DMS 273 treated with DMSO at 0.1 percent for 48 hours (cell line): ENCODE results near the gene PAK5.

Experiments
- DNase-seq: peaks from one replicate; lab custom pipeline; 2025; lab: John Stamatoyannopoulos, UW

Gene PAK5

GRCh38 chr20:9517297-9518162 lies 321.3 kb downstream of the PAK5 start:
- no peak for DNase-seq

DNA sequence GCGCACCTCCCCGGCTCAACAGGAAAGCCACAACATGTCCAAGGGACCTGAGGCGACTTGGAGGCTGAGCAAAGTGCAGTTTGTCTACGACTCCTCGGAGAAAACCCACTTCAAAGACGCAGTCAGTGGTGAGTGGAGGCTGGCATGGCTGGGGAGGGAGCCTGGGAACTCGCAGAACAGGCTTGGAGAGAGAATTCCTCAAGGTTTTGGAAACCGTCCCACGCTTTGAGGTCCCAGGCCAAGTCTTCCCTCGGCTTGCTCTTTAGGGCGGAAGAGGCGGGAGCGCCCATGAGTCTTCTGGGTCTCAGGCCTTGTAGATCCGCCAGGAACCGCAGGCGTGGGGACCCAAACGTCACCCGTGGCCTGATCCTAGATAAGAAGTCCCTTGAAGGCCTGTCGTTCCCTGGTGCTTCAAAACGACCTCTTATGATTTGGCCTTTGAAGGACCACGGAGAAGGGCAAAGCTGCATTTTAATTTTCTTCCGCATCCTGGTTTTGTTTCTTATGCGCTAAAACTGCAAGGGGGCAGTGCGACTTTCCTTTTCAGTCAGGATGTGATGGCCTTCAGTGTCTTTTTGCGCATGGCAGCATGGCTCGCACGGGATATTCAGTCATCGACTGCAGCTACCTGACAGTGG lies 322.5 kb downstream of the PAK5 start:
- DNase-seq = no peak

DNA sequence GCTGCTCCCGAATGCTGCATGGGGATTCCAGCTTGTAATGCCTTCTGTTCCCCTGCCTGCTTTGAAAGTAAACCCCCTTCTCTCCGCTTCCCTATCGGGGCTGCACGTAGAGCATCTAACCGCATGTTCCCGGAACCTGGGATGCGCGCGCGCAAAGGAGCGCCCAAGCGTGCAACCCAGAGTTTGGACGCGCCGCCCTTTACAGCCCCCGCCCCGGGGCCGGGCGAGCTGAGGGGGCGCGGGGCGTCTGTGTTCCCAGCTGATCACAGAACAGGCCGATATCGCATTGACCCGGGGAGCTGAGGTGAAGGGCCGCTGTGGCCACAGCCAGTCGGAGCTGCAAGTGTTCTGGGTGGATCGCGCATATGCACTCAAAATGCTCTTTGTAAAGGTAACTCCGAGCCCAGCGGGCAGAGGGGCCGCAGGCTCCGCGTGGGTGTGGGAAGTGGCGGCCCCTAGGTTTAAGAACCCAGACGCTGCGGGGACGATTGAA lies 323.1 kb downstream of the PAK5 start:
- DNase-seq = no peak

DNA sequence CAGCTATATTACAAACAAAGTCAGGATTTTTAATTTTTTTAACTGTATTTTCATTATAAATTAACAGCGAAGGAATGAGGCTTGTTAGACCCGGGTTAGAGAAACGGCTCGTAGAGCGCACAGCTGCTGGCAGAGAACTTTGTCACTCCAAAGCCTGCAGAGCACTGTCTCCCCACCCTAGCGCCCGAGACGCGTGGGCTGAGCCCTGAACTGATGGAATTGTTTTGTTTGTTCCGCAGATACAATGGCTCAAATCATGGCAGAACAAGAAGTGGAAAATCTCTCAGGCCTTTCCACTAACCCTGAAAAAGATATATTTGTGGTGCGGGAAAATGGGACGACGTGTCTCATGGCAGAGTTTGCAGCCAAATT lies 323.7 kb downstream of the PAK5 start:
- DNase-seq = no peak

GRCh38 chr20:9514461-9515213 lies 324.2 kb downstream of the PAK5 start, which contains the start of gene LAMP5:
Gene LAMP5, plus strand, starts transcription at chr20:9514590. Its CDS starts 263 bp downstream, at chr20:9514853.
- DNase-seq = no peak

GRCh38 chr20:9514072-9514460 lies 324.8 kb downstream of the PAK5 start:
- no peak for DNase-seq

DNA sequence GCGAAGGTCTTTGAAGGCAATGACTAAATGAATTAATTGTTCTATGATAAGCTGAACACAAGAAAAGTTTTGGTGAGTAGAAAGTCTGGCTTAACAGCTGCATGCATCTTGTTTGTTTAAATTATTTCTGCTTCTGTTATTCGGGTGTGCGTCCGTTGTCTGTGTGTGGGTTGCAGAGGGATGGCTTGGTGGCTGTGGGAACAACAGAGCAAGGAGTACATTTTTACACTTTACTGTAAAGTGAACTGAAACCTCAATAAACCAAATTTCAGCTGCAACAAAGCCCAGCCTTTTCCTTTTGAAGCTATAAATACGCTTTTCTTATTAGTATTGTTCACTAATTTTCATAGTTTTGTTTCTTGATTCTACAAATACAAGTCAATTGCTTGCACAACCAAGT lies 328.0 kb downstream of the PAK5 start:
- DNase-seq = no peak

GRCh38 chr20:9509246-9509645 lies 329.6 kb downstream of the PAK5 start:
- DNase-seq = no peak

DNA sequence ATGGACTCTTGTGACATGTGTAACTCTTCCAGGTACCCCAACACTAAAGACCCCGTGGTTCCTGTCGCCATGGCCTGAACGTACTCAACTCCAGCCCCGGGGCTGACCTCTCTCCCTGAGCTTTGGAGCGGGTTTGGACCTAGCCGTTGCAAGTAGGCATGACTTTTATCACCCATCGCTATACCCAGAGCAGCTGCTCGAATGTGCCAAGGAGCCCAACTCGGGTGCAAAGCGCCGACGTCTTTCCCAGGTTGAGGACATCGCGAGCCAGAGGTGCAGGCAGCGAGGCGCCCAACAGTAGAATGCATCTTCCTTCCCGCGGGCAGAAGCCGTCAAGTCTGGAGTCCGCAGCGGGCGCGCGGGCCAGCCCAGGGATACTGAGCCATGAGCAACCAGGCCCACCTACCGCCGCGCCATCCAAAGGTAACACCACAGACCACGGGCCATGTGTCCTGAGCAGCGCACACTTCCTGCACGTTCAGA lies 330.1 kb downstream of the PAK5 start:
- DNase-seq = no peak

DNA sequence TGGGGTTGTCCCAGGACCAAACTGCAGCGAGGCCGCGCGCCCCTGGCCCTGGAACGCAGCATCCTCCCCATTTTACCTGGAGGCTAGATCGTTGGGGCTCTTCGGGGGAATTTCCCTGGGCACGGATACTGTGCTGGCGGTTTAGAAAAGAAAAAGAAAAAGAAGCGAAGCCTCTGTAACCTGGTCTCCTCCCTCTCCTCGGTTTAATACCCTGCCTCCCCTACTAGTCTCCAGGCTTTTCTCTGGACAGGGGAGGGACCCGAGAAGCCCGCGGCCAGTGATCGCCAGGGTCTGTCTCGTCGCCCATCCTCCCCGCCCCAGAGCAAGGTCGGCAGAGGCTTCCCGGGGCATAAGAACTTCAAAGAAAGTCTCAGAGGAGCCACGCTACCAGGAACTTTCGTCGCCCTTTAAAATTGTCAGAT lies 330.6 kb downstream of the PAK5 start:
- DNase-seq = no peak

DNA sequence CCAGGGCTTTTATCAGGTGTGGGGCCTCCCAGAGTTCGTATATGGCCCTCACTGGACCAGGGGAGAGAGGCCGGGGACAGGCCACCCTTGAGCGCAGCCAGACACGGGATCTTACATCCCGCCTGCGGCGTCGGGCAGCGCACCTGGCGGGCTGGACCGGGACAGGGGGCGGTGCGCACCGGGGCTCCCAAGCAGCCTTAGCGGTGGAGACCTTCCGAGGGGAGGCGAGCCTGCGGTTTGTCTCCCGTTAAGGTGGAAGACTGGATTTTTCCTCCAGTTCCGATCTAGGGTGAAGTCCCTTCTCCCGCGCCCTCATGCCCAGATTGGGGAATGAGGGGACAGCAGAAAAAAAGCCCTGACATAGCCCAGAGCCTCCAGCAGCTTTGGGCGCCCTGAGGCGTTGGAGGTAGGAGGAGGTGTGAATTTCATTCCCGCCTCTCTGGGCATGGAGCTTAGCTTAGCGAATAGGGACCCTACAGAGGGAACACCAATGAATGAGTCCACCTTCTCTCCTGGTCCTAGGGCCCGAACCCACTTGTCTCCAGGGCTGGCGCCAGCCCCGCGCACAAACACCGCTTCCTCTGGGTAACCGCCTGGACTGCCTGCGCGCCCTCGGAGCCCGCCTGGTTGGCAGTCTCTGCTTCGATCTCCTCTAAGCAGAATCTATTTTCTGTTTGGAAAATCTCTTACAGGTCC lies 331.2 kb downstream of the PAK5 start:
- DNase-seq = no peak

GRCh38 chr20:9506964-9507369 lies 331.9 kb downstream of the PAK5 start:
- DNase-seq = no peak

- no peak for DNase-seq
These were observed 332.5 kb downstream of the PAK5 start for GRCh38 chr20:9506280-9506821.

DNA sequence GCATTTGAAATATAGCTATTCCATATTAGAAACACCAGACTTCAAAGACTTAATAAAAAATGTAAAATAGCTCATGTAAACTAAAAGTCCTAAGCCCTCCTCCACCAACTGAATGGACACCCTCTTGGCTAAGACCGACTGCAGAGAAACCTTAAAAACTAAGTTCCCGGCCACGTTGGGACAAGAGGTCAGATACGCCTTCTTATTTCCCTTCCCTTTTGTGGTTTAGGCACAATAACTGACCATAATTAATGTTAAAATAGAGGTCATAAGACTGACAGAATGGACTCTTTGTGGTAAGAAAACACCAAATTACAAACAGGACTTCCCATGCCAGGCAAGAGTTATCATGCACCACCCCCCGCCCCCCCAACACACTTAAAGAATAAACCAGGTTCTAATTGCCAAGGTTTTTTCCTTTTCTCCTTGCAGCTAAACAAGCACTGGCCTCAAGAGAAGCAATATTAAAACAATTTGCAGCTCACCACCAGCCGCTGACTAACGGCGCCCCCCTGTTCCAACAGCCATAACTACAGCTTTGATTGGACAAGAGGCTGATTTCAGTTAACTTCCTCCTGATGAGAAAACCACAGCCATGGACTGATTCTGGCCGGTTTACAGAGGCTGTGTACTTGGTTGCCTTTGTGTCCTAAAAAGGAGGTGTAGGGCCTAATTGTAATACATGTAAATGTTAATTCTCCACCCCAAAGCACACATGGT lies 335.2 kb downstream of the PAK5 start:
- DNase-seq = no peak

DNA sequence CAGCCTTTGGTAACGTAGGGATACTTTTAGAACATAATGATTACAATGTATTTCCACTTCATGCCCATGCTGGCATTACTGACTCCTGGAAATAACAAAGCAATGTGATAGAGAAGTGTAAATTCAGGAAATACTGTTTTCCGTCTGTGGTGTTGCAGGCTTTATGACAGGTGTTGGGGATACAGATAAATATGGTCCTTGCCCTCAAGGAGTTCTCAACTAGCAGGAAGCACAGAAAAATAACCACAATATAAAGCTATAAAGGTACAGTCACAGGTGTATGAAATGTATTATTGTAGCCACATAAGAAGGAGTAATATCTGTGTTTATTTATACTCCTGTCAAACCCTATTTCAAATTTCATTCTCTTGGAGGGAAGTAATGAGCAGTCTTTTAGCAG lies 337.4 kb downstream of the PAK5 start:
- DNase-seq = no peak

DNA sequence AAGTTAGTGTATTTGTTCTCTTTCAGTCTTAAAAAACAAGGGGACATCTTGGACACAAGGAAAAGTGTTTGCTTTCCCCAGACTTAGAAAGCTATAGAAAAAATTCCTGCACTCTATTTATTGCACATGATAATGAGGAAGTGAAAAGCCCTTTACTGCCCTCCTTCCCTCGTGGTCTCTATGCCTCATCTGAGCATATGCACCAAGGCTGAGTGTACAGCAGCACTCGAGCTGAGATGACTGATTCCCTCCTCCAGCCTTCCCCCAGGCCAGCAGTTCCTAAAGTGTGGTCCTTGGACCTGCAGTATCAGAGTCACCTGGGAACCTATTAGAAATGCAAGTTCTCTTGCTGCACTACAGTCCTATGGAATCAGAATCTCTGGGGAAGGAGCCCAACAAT lies 338.8 kb downstream of the PAK5 start:
- no peak for DNase-seq

DNA sequence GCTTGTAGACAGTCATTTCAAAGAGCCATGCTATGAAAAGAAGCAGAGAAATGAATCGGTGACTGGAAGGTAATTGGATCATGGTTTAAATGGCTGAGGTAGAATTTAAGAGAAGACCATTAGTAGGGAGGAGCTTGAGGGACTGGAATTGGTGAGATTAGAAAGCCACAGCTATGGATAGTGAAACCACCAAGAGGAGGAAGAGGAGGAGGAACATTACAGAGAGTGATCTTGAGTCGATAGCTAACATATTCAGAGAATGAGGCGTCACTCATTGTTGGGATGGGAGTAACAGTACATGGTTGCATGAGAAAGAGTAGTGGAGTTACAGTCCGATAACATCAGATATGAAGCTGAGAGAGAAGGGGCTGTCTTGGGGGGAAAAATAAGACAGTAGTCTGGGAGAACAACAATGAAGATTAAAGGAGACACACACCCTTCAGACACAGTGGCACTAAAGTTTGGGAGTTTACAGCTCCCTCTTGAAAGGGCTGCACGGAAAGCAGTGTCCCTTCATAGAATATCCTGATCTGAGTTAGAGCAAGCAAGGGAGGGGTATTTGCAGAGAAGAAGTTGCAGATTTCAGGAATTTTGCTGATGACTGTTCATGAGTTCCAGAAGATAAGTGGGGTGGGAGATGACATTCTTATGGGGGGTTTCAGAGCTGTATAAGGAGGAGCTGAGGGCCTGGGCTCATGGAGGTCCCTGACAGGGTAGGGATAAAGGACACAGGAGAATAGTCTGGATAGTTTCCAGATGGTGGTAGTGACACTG lies 339.6 kb downstream of the PAK5 start:
- no peak for DNase-seq

DNA sequence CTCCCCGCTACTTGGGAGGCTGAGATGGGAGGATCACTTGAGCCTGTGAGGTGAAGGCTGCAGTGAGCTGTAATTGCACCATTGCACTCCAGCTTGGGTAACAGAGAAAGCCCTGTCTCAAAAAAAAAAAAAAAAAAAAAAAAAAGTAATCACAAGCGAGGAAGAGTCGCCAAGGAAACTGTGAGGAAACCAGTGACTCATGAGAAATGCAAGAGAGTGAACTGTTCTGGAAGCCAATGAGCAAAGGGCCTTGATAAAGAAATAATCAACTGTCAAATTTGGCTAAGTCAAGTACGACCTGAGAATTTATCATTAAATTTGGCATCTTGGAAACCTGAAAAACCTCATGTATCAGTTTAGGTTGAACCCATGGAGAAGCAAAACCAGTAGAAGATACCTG lies 340.6 kb downstream of the PAK5 start:
- DNase-seq = no peak

DNA sequence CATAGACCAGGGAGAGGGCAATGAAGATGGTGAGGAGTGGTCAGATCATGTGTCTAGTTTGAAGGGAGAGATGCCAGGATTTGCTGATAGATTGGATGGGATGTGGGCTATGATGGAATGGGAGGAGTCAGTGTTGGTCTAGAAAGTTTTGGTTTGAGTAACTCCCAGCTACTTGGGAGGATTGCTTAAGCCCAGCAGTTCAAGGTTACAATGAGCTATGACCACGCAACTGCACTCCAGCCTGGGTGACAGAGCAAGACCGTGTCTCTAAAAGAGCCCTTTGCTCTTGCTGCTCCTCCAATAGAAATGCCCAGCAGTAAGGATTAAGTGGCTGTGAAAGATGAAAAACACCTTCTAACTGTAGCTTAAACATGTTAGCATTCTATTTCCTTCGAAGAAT lies 342.7 kb downstream of the PAK5 start:
- DNase-seq = no peak

DNA sequence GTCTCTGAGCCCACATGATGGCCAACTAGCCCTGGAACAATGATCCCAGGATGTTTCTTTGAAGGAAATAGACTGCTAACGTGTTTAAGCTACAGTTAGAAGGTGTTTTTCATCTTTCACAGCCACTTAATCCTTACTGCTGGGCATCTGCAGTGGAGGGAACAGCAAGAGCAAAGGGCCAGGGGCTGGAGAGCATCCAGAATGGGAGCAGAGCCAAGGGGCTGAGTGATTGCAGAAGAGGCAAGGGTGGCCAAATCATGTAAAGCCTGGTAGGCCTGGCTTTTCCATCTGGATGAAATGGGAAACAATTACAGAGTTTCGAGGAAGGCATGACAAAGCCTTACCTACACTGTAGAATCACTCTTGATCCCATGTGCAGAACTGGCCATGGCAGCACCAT lies 343.2 kb downstream of the PAK5 start:
- DNase-seq = no peak
